Kidney glomerular epithelial cell (primary cell): ENCODE results near the gene FAM222A.

Source experiments
- DNase-seq: peaks from one replicate; lab custom pipeline; 2025; lab: John Stamatoyannopoulos, UW

The FAM222A gene

DNA sequence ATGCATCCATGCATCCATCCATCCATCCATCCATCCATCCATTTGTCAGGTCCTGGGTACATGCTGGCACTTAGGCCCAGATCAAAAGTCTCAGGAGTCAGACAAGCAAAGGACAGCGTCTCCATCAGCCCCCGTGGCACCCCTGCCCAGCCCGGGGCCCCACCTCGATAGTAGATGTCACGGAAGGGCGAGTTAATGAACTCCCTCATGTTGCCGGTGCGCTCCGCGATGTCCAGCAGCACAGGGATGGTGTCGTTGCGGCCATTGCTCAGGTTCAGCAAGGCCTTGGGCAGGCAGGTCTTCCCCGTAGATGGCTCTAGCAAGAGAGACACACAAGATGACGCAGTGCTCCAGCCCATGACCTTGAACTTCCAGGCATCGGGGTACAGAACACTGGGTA, 89.2 kb downstream of the FAM222A start:
- DNase-seq: no peak

- no peak for DNase-seq
Observed at GRCh38 chr12:109803678-109804077, 90.1 kb downstream of the FAM222A start.

DNA sequence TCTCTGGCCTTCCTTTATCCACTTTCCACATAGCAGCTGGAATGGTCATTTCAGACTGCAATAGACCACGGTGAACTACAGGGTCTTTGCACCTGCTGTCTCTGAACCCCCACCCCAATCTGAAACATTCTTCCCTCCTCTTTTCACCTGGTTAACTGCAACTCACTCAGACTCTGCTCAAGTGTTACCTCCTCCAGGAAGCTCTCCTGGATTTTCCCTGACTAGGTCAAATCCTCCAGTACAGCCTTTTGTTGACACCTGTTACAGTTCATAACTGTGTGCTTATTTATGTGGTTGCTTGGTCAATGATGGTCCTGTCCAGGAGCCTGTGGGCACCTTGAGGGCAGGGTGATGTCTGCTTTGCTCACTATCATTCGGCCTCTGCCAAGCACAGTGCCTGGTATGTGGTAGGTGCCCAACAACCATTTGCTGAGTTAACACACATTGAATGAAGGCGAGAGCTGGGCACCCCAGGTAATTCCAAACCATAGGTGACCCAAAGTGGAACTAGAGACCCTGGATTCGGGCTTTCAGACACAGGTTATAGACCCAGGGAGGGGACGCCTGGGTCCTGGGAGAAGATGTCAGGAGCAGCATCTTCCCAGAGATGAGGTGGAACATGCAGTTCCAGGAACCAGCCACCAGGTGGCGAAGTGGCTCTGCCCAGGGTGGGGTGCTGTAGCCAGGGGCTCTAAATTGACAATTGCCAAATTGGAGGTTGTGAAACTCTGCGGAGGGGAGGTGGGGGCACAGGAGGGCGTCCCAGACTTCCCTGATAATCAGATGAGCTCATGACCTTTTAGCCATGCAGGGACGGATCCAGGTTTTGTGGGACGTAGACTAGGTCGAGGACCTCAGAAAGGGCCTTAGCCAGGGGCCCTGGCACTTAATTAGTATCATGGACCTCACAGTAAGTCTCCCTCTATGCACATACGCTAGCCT, 91.5 kb downstream of the FAM222A start:
- DNase-seq: peak; percentile 3

DNA sequence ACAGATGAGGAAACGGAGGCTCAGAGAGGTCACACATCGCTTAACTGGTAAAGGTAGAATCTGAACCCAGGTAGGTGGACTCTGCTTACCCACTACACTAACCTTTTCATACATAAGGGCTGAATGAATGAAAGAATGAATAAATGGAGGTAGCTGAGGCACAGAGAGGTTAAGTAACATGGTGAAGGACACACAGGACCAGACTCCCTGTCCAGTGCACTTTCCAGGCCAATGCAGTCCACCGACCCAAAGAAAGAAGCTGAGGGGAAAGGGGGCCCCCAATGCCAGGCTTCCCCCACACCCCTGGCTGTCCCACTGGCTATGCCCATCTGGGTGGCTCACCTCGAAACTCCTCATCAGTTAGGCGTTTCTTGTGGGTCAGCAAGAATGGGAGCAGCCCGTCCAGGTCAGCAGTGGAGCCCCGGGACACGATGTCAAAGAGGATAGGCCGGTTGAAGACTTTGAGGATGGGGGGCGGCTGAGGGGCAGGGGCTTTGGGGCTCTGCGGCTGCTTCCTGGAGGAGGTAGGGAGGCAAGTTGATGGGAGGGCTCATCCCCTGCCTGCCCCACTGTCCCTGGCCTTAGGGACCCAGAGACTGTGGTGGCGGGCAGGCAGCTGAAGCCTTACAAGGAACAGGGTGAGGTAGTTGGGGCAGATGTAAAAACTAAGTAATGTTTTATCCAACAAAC, 94.5 kb downstream of the FAM222A start:
- no peak for DNase-seq

DNA sequence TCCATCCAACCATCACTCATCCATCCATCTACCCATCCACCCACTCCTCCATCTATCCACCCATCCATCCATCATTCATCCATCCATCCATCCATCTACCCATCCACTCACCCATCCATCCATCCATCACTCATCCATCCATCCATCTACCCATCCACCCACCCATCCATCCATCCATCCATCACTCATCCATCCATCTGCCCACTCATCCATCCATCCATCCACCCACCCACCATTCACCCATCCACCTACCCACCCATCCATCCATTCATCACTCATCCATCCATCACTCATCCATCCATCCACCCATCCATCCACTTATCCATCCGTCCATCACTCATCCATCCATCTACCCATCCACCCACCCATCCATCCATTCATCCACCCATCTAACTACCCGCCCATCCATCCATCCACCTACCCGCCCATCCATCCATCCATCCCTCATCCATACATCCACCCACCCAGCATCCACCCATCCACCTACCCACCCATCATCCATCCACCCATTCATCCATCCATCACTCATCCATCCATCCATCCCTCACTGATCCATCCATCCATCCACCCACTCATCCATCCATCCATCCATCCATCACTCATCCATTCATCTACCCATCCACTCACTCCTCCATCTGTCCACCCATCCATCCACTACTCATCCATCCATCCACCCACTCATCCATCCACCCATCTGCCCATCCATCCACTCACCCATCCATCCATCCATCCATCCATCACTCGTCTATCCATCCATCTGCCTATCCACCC, 95.4 kb downstream of the FAM222A start:
- no peak for DNase-seq

DNA sequence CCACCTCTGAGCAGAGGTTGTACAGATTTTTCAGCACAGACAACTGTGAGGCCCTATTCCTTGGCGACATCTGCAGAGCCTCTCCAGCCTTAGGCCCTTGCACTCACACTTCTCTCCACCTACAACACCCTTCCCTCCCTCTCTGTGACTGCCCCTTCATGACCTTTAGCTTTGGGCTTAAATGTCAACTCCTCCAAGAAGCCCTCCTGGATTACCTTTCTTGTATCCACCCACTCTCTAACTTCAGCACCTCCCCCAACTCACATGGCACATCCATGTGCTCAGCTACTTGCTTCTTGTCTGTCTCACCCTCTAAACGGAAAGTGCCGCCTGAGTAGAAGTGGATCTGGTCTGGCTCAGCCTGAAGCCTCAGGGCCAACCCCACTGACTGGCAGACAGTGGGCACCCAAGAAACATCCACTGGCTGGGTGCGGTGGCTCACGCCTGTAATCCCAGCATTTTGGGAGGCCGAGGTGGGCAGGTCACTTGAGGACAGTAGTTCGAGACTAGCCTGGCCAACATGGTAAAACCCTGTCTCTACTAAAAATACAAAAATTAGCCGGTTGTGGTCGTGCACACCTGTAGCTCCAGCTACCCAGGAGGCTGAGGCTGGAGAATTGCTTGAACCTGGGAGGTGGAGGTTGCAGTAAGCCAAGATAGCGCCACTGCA, 97.5 kb downstream of the FAM222A start:
- no peak for DNase-seq

GRCh38 chr12:109811624-109811995, 98.0 kb downstream of the FAM222A start:
- DNase-seq: no peak

DNA sequence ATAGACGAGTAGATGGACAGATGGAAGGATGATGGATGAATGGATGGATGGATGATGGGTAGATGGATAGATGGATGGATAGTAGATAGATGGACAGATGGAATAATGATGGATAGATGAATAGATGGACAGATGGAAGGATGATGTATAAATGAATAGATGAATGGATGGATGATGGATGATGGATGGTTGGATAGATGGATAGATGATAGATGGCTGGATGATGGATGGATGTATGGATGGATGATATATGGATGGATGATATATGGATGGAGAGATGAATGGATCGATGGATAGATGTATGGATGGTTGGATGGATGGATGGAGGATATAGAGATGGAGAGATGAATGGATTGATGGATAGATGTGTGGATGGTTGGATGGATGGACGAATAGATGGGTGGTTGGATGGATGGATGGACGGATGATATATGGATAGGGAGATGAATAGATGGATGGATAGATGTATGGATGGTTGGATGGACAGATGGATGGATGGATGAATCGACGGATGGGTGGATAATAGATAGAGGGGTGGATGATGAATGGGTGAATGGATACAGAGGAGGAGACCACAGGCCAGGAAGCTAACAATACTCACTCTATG, 100.3 kb downstream of the FAM222A start:
- DNase-seq: no peak

DNA sequence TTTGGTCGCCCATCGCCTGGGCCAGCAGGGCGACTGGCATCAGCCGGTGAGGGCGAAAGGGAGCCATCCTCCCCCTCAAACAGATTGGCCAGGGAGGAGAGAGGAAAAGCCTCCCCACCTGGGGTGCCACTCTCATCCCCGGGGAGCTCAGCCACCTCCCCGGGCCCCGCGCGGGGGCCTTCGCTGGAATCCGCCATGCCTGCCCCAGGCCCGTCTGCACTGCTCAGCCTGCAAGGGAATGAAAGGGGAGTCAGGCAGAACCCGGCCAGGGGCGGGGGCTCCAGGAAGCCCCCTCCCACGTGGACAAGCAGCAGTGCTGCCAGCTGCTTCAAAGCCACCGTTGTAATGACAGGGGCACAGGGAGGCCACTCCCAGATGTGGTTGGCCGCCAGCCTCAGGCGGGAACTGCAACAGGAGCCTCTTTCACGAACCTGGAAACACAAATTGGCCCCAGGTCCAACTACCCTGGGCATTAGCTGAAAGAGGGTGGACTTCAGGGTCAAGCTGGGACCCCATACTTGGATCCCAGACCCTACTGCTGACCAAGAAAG, 101.0 kb downstream of the FAM222A start:
- DNase-seq: no peak

GRCh38 chr12:109815225-109815624, 101.6 kb downstream of the FAM222A start:
- DNase-seq: no peak

GRCh38 chr12:109815757-109816617, 102.4 kb downstream of the FAM222A start:
- no peak for DNase-seq

DNA sequence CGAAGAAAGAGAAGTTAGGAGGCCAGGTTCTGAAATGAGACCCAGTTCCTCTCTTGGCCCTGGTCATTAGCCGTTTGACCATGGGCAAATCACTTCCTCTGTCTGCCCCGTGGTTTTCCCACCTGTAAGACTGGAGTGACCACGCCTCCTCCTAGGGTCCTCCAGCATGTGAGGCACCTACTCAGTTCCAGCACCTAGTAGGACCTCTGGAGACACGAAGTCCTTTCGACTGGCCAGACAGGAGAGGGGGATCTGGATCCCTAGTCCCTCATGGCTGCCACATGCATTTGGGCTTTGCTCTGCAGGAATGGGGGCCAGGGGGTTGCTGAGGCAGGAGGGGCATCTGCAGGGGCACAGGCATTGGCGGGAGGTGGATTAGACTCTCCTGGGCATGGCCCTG, 103.2 kb downstream of the FAM222A start:
- no peak for DNase-seq

- no peak for DNase-seq
Observed at GRCh38 chr12:109817627-109818231, 104.1 kb downstream of the FAM222A start.

DNA sequence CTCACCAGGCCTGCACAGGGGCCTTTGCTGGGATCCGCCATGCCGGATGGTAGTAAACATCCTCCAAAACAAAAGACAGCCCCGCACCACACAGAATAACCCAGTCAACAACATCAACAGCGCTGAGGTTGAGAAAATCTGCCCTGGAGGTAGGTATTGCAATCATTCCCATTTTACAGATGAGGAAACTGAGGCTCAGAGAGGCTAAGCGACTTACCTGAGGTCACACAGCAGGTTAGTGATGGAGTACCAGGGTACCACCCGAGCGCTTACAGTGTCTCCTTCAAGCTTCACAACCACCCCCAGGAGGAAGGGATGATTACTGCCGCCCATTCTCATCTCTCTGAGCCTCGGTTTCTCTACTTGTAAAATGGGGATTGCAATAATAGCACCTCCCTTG, 104.6 kb downstream of the FAM222A start:
- DNase-seq: no peak

GRCh38 chr12:109818905-109819500, 105.4 kb downstream of the FAM222A start:
- no peak for DNase-seq
